NCI-H1694 (cell line): Measurements from ENCODE around the gene GUCY2D.
A peak's percentile ranks its signal among the peaks of the same experiment; 100 is the strongest.
"Not testable (repeated sequence)": the region's sequence is repeated elsewhere in the genome, so short reads cannot be mapped to it uniquely, and the experiment has no call there.

Experiments used
- DNase-seq: peaks from one replicate; lab custom pipeline; 2025; lab: John Stamatoyannopoulos, UW

The GUCY2D gene

GRCh38 chr17:8046306-8046928 lies 44.0 kb downstream of the GUCY2D start:
- DNase-seq = no peak

GRCh38 chr17:8046929-8047768 lies 44.7 kb downstream of the GUCY2D start:
- DNase-seq = no peak

GRCh38 chr17:8047769-8048110 lies 45.3 kb downstream of the GUCY2D start:
- no peak for DNase-seq

GRCh38 chr17:8048236-8048635 lies 45.8 kb downstream of the GUCY2D start:
- DNase-seq = no peak

DNA sequence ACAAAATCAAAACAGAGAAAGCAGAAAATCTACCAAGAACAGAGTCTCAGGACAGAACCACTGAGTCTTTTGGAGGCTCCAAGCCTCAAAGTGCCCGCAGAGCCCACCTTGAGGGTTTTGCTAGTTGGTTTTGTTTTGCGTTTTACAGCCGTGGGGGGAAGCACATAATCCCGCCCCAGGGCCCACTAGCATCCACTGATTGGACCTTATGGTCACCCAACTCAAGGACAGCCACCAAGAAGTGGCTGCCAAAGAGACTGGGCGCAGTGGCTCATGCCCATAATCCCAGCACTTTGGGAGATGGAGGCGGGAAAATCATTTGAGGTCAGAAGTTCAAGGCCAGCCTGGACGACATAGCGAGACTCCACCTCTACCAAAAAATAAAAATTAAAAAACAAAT lies 46.3 kb downstream of the GUCY2D start:
- no peak for DNase-seq

DNA sequence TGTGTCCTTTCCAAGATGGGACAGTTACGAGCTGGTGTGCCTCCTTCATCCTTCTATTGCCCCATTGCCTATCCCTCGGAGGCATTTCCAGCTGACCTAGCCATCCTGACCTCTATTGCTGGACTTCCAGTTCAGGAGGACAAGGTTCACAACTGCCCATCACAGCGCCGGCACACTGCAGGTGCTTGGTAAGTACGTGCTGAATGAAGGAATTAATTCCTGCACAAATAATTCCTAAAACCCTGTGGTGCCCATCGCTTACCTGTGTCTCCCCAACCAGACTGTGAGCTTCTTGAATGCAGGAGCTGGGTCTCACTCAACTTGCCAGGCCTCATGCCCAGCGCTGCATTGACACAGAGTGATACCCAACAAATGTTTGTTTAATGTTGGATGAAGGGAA lies 49.4 kb downstream of the GUCY2D start:
- DNase-seq = no peak

DNA sequence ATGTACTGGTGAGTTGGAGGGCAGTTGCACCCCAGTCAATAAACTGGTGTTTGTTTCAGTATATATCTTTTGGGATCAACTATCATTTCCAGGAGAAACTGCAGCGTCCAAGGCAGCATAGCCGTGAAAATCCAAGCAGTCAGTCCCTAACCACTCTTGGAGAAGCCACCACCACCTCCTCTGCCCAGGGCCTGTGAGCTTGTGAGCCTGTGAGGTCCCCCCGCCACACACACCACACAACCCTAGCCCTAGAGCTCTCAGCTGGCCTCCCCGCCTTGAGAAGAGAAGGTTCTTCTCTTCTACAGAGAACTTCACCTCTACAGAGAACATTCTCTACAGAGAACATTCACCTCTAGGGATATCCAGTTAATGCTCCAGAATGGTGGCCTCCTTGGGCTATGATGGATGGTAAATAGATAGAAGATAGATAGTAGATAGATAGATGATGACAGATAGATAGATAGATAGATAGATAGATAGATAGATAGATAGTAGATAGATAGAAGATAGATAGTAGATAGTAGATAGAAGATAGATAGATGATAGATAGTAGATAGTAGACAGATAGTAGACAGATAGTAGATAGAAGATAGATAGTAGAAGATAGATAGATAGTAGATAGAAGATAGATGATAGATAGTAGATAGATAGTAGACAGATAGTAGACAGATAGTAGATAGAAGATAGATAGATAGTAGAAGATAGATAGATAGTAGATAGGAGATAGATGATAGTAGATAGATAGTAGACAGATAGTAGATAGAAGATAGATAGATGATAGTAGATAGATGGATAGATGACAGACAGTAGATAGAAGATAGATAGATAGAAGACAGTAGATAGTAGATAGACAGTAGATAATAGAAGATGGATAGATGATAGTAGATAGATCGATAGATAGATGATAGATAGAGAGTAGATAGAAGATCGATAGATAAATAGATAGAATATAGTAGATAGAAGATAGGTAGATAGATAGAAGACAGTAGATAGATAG lies 50.1 kb downstream of the GUCY2D start:
- no peak for DNase-seq

DNA sequence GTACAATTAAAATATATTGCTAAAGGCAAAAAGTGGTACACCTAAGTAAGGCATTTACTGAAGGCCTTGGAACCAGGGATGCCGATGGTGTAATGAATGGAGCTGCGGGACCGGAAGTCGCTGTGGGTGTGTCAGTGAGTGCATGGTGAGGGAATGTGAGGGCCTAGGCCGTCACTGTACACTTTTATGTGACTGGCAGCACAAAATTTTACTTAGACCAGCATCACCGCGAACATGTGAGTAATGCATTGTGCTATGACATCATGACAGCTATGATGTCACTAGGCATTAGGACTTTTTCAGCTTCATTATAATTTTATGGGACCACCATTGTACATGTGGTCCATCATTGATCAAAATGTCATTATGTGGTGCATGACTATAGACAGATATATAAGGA lies 51.2 kb downstream of the GUCY2D start:
- DNase-seq = no peak

DNA sequence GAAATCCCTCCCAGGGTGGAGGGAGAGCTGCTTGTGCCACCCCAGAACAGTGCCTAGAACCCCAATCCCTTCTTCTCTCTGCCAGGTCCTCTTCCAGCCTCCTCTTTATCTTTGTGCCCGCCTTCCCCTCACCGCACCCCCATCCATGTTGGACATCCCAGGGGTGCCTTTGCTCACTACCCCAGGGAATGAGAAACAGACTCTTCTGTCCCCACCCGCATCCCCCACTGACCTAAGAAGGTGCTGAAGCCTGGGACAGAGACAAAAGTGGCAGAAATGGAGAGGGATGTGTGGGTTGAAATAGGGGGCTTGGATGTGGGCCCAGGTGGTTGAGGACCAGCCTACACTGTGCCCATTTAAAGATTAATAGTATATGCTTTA lies 53.4 kb downstream of the GUCY2D start:
- no peak for DNase-seq

DNA sequence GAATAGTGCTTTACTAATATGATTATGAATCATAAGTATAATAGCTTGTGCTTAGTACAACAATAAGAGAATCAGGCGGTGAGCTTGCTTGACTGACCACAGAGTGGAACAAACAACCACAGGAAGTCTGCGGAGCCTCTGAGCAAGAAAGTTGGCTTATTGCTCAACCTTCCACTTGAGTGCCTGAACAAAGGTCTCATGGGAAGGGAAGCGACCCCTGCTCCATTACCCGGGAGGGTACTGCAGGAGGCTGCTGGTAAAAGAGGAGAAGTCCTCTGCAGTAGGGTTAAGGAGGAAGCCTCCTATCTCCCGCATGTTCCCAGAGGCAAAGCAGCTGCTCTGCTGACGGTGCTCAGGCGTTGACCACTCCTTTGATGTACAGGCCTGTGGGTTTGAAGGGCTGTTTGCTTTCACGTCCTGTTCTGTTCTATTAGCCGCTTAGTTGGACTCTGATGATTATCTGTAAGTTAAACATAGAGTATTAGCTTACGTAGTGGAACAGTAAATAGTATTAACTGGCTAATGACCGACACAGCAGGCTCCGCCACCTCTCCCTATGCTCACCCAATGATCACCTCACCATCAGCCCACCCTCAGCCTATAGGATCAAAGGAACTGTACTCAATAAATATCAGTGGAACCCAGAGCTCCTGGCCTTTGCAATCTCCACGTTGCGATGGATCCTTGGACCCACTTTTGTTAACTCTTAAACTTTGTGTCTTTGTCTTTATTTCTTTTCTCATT lies 54.0 kb downstream of the GUCY2D start:
- no peak for DNase-seq

- DNase-seq = no peak
Measured at GRCh38 chr17:8056976-8057625, 54.7 kb downstream of the GUCY2D start.

- DNase-seq = peak; percentile 94
Measured at GRCh38 chr17:8057691-8058114, 55.3 kb downstream of the GUCY2D start.

DNA sequence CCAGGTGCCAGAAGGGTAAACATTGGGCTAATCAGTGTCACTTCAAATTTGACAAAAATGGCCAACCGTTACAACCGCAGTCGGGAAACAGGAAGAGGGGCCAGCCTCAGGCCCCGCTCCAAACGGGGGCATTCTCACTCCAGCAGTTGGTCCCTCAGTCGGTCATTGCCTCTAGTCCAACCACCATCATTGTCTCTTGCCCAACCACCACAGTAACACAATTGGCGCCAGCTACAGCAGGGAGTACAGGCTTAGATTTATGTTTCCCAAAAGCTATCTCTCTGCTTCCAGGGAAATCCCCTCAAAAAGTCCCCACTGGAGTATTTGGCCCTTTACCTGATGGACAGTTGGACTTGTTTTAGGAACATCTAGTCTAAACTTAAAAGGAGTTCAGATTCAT lies 56.7 kb downstream of the GUCY2D start:
- DNase-seq = no peak

DNA sequence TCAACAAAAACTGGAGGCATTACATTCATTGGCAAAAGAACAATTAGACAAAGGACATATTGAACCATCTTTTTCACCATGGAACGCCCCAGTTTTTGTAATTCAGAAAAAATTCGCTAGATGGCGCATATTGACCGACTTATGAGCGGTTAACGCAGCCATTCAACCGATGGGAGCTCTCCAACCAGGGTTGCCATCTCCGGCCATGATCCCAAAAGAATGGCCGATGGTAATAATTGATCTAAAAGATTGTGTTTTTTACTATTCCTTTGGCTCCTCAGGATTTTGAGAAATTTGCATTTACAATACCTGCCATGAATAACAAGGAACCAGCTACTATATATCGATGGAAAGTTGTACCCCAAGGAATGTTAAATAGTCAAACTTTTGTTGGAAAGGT lies 57.9 kb downstream of the GUCY2D start:
- DNase-seq = peak; percentile 97

GRCh38 chr17:8061851-8062250 lies 59.4 kb downstream of the GUCY2D start:
- not testable (repeated sequence) for DNase-seq

GRCh38 chr17:8062435-8062806 lies 60.0 kb downstream of the GUCY2D start:
- no peak for DNase-seq

GRCh38 chr17:8062807-8063483 lies 60.5 kb downstream of the GUCY2D start:
- DNase-seq = no peak

DNA sequence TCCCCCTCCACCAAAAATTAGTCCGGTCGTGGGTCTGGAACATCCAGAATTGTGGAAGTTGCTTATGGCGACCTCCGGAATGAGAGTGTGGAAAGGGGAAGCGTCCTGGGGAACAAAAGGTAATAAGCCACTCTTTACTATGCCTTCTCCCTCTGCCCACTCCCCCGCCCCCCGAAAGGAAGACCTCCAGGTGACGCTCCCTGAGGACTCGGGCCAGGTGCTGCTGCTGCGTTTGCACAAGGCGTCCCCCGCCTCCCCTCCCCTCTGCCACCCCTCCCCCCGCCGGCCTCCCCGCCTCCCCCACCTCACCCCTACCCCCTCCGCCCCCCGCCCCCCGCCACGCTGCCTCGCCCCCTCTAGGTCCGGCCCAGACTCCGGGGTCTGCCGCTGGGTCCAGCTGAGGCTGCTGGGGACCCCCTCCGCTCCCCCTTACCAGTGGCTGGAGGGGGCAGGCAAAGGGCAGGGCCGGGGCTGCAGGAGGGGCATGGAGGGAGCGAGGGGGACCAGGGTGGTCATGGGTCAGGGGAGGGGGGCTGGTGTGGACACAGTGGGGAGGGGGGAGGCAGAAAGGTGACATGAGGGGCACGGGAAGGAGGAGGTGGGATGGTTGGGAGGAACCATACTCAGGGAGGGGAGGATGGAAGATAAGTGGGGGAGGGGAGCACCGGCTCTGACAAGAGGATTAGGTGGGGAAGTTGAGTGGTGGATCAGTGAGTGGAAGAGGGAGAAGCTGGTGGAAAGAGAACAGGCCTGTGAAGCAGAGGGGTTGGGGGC lies 61.5 kb downstream of the GUCY2D start:
- DNase-seq = no peak

DNA sequence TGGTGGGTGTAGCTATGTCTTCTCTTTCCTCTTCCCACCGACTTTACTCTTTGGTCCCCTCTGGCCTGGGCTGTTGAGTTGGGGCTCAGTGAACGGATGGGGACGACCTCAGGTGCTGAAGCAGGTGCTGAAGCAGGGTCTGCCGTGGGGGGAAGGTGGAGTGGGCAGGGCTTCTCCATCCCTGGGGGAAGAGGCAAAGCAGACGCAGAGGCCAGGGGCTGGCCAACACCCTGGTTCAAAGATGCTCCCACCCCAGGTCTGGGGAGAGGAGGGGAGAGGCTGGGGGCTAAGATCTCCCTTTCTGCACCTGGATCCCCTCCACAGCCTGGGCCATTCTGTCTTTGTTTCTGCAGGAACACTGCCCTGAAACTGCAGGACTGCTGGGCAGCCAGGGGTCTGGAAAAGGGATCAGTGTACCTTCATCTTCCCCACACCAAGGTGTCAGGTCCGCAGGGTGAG lies 62.2 kb downstream of the GUCY2D start:
- DNase-seq = no peak
